ENCODE measurements around the gene MPZL1. TPM values are rescaled to one million over a fixed set of nuclear protein-coding genes. Genes with fewer than 3 reads are reported as not detected.

MPZL1 gene
- total and polyA plus RNA-seq, 2 of the 13 experiments (the other 11 are each of a cell fraction or from before 2014, with no cell fraction given) = 38.0 to 68.7 TPM

DNA sequence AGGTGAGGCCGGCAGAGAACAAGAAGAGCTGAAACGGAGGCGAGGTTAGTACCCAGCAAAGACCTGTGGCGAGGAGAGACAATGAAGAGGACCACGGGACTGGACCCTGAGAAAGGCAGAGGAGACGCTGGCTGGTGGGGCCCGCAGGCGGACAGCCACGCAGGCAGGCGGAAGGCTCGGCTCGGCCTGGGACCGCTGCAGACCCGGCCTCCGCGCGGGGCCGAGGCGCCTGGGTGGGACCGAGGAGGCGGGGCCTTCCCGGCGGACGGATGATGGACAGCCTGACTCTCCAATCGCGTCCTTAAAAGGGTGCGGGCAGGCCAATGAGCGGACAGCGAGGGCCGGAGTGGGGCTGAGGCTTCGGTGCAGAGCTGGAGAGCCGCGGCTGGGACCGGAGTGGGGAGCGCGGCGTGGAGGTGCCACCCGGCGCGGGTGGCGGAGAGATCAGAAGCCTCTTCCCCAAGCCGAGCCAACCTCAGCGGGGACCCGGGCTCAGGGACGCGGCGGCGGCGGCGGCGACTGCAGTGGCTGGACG is at the start of gene MPZL1 (continued):
- TF ChIP-seq ZNF101 (CRISPR knock-in tag; IDR thresholded peaks at IDR 0.05; ENCODE audit: borderline replicate concordance, low read depth) (no peak), ZNF850 (CRISPR knock-in tag; conservative IDR thresholded peaks at IDR 0.05) (no peak)
- TF ChIP-seq, protein P1, sequence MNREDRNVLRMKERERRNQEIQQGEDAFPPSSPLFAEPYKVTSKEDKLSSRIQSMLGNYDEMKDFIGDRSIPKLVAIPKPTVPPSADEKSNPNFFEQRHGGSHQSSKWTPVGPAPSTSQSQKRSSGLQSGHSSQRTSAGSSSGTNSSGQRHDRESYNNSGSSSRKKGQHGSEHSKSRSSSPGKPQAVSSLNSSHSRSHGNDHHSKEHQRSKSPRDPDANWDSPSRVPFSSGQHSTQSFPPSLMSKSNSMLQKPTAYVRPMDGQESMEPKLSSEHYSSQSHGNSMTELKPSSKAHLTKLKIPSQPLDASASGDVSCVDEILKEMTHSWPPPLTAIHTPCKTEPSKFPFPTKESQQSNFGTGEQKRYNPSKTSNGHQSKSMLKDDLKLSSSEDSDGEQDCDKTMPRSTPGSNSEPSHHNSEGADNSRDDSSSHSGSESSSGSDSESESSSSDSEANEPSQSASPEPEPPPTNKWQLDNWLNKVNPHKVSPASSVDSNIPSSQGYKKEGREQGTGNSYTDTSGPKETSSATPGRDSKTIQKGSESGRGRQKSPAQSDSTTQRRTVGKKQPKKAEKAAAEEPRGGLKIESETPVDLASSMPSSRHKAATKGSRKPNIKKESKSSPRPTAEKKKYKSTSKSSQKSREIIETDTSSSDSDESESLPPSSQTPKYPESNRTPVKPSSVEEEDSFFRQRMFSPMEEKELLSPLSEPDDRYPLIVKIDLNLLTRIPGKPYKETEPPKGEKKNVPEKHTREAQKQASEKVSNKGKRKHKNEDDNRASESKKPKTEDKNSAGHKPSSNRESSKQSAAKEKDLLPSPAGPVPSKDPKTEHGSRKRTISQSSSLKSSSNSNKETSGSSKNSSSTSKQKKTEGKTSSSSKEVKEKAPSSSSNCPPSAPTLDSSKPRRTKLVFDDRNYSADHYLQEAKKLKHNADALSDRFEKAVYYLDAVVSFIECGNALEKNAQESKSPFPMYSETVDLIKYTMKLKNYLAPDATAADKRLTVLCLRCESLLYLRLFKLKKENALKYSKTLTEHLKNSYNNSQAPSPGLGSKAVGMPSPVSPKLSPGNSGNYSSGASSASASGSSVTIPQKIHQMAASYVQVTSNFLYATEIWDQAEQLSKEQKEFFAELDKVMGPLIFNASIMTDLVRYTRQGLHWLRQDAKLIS (CRISPR knock-in tag; IDR thresholded peaks at IDR 0.05) = 0 out of 2 replicates have a peak, but pooled peaks have one; percentile 28

GRCh38 chr1:167672831-167673230 is 49.0 kb upstream of the MPZL1 start:
- H4K20me1 ChIP-seq (ENCODE audit: insufficient read depth, low read length) = no peaks in the 10 kb centered on the region
- no peaks in the 10 kb centered on the region for H3K9me3 ChIP-seq (ENCODE audit: low read length)
- H3K4me2 ChIP-seq (ENCODE audit: low read depth, low read length) = no peak overlapping the region
- ATAC-seq (no peak), FAIRE-seq (no peak), DNase-seq (ENCODE audit: low spot score) (no peak)
- peaks cover 0 to 3% of the 10 kb centered on the region in 2 experiments; a peak in 1 of 5 replicates for H3K27me3 ChIP-seq (ENCODE audit: control insufficient read depth in 1 of 2, insufficient read depth in 2 of 2, low read length in 2 of 2)
- no peaks in the 10 kb centered on the region for H3K4me1 ChIP-seq (ENCODE audit: insufficient read depth, low read length)
- ChIA-PET POLR2A (no interaction called here), CTCF (ENCODE audit: low intra/inter-chr PET ratio, low total read pairs) (no interaction called here)
- H3K27ac ChIP-seq (ENCODE audit: extremely low read length, insufficient read depth, low read length) = no peak overlapping the region
- H3K79me2 ChIP-seq (ENCODE audit: insufficient read depth, low read length) = no peaks in the 10 kb centered on the region
- no peak overlapping the region for H3K9ac ChIP-seq (ENCODE audit: insufficient read depth, low read depth, low read length)
- intact Hi-C loops (cut with micrococcal nuclease; ENCODE audit: unreplicated experiment) (no loop called here), in situ Hi-C loops (cut with HindIII; ENCODE audit: extremely low pct_ligation_motif_present, low pct_unique_long_range_greater_than_20kb) (no loop called here)
- BruUV-seq (replicated peaks) = no TSS peak
- no peaks in the 10 kb centered on the region for H3K36me3 ChIP-seq (replicated peaks in 1 of 2; ENCODE audit: control insufficient read depth in 1 of 2, insufficient read depth in 2 of 2, low read length in 2 of 2)
- no peak overlapping the region for H3K4me3 ChIP-seq (replicated peaks in 1 of 3; ENCODE audit: insufficient read depth in 1 of 3, low read depth in 2 of 3, low read length in 3 of 3)
- no peak overlapping the region for H2AFZ ChIP-seq (ENCODE audit: low read length)
- WGBS (ENCODE audit: low lambda C conversion rate) = 14% methylated on average over 4 of the region's 4 CpGs
- TF ChIP-seq KLF15 (CRISPR knock-in tag; IDR thresholded peaks at IDR 0.05; ENCODE audit: borderline replicate concordance) = no peak
